PC-3 (cell line): Measurements from ENCODE around the gene CD69.

Experiments used
- CTCF ChIP-seq: fragments of 300-600 bp; sonication (generic); conservative IDR thresholded peaks from 2 replicates; pipeline ENCODE4 v1.5.1; 2017; ENCODE audit warnings: antibody characterized with exemption, low read depth, mild to moderate bottlenecking, low read length
- EZH2 ChIP-seq: fragments of 300-600 bp; sonication (generic); IDR thresholded peaks from one replicate; pipeline ENCODE4 v1.6.1; 2017; ENCODE audit warnings: antibody characterized with exemption, mild to moderate bottlenecking, low read length; ENCODE audit not compliant: unreplicated experiment

- no peak for TF ChIP-seq CTCF
- no peak for TF ChIP-seq EZH2
Observed at GRCh38 chr12:9730011-9730410, 30.7 kb downstream of the CD69 start.
